Measurements from ENCODE around the gene SPOCK1.

The SPOCK1 gene

DNA sequence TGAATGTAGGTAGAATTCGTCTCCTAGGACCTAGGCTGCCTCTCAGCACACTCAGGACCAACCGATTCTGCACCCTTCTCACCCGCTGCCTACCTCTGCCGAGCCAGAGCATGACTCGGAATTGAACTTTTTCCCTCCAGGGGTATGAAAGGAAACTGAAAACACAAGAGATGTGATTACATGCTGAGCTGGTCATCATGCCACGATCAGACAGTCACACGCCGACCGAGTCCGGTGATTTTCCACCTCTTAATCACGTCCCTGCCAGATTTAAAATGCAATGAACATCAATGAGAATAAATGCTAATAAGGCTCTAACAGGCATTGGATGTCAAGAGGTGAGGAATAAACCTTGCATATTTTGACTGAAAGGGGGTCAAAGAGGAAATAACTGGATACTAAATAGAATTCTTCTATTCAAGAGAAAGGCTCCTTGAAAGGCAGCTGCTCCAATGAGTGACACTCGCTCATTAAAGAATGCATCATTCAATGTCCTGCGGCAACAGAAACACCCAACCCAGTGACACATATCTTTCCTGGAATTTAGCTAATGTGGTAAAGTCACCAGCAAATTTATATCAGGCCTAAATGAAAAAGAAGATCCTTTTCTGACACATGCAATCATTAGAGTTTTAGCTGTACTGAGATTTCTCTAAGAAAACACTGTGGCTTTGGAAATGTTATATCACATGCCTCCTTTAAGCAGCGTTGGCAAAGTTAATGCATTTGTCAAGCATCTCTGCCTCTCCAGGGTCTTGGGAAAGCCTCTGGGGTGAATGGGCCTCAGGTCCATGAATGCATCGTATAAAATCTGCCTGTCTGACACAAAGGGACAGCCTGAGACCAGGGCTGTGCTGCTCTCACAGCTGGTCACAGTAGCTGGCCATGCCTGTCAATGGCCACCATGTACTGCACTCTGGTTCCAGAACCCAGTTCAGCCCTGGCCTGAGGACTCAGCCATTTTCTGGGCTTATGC lies 128.7 kb downstream of the SPOCK1 start:
- CTCF ChIA-PET: interaction anchor here (1.0 to 1.4 kb wide), 3 partner anchors 9 to 36 kb away, joined by 3 to 4 read pairs (median 3); no protein-coding TSS in a partner anchor
- DNase-seq (ENCODE audit: extremely low spot score): no peak
- TF ChIP-seq CTCF (IDR thresholded peaks at IDR 0.05; ENCODE audit: control extremely low read depth, extremely low read depth, low read depth, missing control alignments): no peak
- POLR2A ChIA-PET: no interaction called here

DNA sequence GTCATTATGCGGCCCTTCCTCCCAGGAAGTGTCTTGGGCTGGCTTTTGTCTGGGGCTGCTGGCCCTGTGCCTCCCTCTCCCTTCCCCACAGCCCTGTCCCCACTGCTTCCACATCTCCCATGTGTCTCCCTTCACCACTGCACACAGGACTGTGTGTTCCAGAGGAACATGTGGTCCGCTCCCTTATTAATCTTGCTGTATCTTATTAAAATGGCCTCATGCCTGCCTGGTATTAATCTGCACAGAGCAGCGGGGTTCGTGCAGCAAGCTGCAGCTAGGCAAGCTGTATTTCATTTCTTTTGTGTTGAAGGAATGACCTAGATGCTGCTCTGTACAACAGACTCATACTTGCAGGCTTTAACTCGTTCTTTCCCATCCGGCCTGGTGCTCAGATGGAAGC lies 130.5 kb downstream of the SPOCK1 start:
- CTCF ChIA-PET: no interaction called here
- POLR2A ChIA-PET: no interaction called here
- no peak for DNase-seq (ENCODE audit: extremely low spot score)
- no peak for TF ChIP-seq CTCF (IDR thresholded peaks at IDR 0.05; ENCODE audit: control extremely low read depth, extremely low read depth, low read depth, missing control alignments)

GRCh38 chr5:137367951-137368350 lies 131.2 kb downstream of the SPOCK1 start:
- no peak for TF ChIP-seq CTCF (IDR thresholded peaks at IDR 0.05; ENCODE audit: control extremely low read depth, extremely low read depth, low read depth, missing control alignments)
- no peak for DNase-seq (ENCODE audit: extremely low spot score)
- ChIA-PET POLR2A (no interaction called here), CTCF (interaction anchor here (1.3 kb wide), 1 partner anchor 12 kb away, joined by 3 read pairs; no protein-coding TSS in a partner anchor)

GRCh38 chr5:137366526-137366925 lies 132.6 kb downstream of the SPOCK1 start:
- ChIA-PET POLR2A (no interaction called here), CTCF (interaction anchor here (0.8 to 1.7 kb wide), 5 partner anchors 12 to 88 kb away, joined by 3 to 4 read pairs (median 3); no protein-coding TSS in a partner anchor)
- DNase-seq (ENCODE audit: extremely low spot score): no peak
- no peak for TF ChIP-seq CTCF (IDR thresholded peaks at IDR 0.05; ENCODE audit: control extremely low read depth, extremely low read depth, low read depth, missing control alignments)

GRCh38 chr5:137365126-137365865 lies 133.8 kb downstream of the SPOCK1 start:
- DNase-seq (ENCODE audit: extremely low spot score): no peak
- ChIA-PET CTCF (interaction anchor here (1.0 to 1.7 kb wide), 6 partner anchors 13 to 133 kb away, joined by 3 to 4 read pairs (median 4); no protein-coding TSS in a partner anchor), POLR2A (no interaction called here)
- no peak for TF ChIP-seq CTCF (IDR thresholded peaks at IDR 0.05; ENCODE audit: control extremely low read depth, extremely low read depth, low read depth, missing control alignments)

- TF ChIP-seq CTCF (IDR thresholded peaks at IDR 0.05; ENCODE audit: control extremely low read depth, extremely low read depth, low read depth, missing control alignments): no peak
- POLR2A ChIA-PET: no interaction called here
- CTCF ChIA-PET: interaction anchor here (2.2 kb wide), 1 partner anchor 16 kb away, joined by 8 read pairs; no protein-coding TSS in a partner anchor
- no peak for DNase-seq (ENCODE audit: extremely low spot score)
These were observed 137.8 kb downstream of the SPOCK1 start for GRCh38 chr5:137361280-137361679.

All from GM10248 (cell line).